Kidney capillary endothelial cell (primary cell): Measurements from ENCODE around the gene B4GALT5.
"Not testable (repeated sequence)": the region's sequence is repeated elsewhere in the genome, so short reads cannot be mapped to it uniquely, and the experiment has no call there.

Source experiments
- DNase-seq: peaks from one replicate; pipeline ENCODE4 v3.0.0-alpha.2; 2018; ENCODE audit warnings: low spot score

Gene B4GALT5

DNA sequence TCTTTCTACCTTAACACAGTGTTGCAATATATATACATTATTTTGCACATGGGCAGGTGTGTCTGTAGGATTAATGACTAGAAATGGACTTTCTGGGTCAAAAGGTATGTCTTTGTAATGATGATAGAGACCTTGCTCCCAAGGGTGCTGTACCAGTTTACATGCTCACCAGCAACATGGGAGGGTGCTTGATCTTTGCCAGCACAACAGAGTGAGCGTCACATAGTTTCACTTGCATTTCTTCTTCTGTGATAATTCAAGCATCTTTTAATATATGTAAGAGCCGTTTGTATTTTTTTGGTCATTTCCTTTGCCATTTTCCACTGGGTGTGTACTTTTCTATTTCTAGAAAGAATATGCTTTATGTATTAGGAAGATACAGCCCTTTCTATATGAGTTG lies 23.6 kb upstream of the B4GALT5 start:
- no peak for DNase-seq

DNA sequence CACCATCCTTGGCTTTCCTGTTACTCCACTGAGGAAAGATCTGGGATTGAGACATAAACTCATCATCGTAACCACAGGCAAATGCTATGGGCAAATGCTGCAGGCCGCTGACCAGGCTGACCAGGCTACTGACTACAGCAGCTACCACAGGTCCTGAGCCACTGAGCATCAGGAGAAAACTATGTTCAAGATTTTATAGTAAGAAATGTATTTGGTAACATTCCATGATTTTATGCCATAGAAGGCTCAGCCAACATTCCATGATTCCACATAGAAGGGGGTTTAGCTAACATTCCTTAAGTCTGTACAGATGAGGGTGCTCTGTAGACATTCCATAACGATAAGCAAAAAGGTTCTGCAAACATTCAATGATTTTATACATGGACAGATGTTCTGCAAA lies 16.1 kb upstream of the B4GALT5 start:
- DNase-seq = no peak

DNA sequence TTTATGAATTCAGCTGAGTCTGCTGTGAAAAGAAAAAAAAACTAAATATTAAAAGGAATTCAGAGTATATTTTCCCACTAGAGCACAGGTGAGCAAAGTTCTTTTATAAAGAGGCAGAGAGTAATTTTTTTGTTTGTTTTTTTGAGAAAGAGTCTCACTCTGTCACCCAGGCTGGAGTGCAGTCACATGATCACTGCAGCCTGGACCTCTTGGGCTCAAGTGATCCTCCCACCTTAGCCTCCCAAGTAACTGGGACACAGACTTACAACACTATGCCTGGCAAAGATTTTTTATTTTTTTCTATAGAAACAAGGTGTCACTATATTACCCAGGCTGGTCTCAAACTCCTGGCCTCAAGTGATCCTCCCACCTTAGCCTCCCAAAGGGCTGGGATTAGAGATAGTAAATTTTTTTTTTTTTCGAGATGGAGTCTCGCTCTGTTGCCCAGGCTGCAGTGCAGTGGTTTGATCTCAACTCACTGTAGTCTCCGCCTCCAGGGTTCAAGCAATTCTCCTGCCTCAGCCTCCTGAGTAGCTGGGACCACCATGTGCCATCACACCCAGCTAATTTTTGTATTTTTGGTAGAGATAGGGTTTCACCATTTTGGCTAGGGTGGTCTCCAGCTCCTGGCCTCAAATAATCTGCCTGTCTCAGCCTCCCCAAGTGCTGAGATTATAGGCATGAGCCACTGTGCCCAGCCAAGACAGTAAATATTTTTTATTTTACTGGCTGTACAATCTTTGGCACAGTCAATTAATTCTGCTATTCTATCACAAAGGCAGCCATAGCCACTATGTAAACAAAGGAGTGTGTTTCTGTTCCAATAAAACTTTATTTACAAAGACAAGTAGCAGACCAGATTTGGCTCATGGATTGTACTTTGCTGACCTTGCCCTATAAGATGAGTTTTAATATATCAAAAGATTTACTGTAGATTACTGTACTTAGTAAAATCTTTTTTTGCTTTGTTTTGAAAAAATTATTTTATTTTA lies 14.5 kb upstream of the B4GALT5 start:
- DNase-seq = no peak

GRCh38 chr20:49727478-49727877 lies 13.8 kb upstream of the B4GALT5 start:
- DNase-seq = no peak

GRCh38 chr20:49725694-49726093 lies 12.0 kb upstream of the B4GALT5 start:
- no peak for DNase-seq

DNA sequence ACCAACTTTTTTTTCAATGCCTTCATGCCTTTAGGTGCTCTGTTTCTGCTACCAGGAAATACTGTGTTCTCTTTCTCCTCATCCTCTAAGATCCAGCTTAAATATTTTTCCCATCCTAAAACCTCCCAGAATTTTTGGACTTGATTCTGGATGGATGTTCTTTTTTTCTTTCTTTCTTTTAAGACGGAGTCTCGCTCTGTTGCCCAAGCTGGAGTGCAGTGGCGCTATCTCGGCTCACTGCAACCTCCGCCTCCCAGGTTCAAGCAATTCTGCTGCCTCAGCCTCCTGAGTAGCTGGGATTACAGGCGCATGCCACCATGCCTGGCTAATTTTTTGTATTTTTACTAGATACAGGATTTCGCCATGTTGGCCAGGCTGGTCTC lies 11.5 kb upstream of the B4GALT5 start:
- not testable (repeated sequence) for DNase-seq

DNA sequence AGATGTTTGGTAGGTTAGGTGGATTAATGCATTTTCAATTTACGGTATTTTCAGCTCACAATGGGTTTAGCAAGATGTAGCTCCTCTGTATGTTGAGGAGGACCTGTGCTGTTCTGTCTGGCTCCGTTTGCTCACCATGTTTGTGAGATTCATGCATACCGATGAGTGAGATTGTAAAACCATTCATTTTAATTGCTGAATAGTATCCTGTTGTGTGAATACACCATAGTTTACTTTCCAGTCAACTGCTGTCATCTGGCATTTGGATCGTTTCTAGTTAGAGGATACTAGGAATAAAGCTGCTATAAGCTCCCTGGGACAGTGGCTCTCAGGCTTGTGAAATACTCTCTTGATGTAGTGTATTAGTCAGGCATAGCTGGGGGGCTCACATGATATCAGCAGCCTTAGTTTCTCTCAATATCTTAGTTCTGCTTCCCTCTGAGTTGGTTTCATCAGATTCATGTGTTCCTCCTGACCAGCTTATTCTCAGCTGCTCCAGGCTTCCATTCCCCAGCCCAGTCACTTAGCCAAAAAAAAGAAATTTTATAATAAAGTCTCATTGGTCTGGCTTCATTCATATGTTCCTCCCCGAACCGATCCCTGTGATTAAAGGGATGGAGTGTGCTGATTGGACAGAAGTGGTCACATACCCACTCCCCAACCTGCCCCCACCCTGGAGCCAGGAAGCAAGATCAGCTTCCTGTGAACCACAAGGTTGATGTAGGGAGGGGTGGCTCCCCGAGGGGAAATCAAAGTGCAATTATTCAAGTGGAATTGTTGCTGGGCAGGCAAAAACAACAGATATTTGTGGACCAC lies 10.9 kb upstream of the B4GALT5 start:
- peak; percentile 77 for DNase-seq

GRCh38 chr20:49723758-49724157 lies 10.1 kb upstream of the B4GALT5 start:
- DNase-seq = not testable (repeated sequence)

DNA sequence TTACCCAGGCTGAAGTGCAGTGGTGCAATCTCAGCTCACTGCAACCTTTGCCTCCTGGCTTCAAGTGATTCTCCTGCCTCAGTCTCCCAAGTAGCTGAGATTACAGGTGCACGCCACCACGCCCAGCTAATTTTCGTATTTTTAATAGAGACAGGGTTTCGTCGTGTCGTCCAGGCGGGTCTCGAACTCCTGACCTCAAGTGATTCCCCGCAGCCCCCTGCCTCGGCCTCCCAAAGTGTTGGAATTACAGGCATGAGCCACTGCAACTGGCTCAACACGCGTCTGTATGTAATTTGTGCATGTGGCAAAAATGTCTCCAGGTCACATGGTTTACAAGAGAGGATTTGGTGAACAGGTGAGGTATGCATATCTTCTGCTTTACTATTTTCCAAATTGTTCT lies 7.6 kb upstream of the B4GALT5 start:
- not testable (repeated sequence) for DNase-seq

DNA sequence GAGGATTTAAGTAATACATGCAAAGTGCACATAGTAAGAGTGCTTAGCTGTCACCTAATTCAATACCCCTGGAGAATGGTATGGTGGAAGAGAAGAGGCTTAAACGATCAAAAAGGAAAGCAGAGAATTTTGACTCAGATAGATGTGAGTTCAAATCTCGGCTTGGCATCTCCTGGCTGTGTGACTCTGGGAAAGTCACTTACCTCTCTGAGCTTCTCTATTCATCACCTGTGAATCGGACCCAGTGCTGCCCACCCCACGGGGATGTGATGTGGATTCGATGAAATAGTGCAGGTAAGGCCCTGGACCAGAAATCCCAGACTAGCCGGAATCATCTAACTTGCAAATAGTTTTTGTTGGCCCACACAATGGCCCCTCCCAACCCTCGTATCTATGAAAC lies 1.8 kb upstream of the B4GALT5 start:
- DNase-seq = no peak

- no peak for DNase-seq
Observed at GRCh38 chr20:49712996-49713752, 504 bp downstream of the B4GALT5 start.

DNA sequence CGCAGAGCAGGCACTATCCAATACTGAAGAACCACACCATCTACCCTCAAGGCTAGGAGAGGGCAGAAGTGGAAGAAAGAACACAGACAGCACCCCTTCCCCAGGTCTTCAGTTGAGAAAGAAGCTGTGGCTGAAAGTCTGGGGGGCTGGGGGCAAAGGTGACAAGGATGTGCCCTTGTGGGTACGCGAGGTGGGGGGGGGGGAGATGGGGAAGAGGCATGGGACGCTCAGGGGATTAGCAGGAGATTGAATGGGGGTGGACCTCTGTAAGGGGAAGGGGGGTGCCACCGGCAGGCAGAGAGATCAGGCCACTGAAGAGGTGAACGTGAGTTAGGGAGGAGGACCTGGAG lies 1.1 kb downstream of the B4GALT5 start:
- no peak for DNase-seq

GRCh38 chr20:49712118-49712517 lies 1.6 kb downstream of the B4GALT5 start:
- no peak for DNase-seq

- no peak for DNase-seq
Observed at GRCh38 chr20:49711667-49711987, 2.1 kb downstream of the B4GALT5 start.

DNA sequence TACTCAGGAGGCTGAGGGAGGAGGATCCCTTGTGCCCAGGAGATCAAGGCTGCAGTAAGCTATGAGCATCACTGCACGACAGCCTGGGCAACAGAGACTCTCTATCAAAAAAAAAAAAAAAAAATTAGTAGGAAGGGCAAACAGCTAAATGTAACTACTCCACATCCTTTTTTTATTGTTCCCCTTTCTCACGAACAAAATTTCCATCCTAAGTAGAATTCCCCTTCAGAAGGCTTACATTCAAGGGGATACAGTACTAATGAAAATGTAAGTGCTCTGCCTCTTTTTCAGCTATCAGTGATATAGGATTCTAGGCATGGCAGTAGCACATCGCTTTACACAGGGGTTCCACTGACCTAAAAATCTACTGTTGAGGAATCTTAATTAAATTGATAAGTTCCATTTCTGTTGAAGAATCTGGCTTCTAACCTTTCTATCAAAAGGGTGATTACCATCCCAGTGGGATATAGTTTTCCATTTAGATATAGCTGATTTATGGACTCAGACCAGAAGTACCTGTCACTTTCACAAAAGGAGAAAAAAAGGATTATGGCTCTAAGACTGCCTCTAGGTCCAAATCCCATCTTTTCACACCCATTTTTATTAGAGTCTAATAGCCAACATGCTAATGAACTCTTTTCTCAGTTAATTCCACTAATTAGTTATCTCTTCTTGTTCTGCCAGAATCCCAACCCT lies 2.6 kb downstream of the B4GALT5 start:
- DNase-seq = no peak

GRCh38 chr20:49707118-49707517 lies 6.6 kb downstream of the B4GALT5 start:
- no peak for DNase-seq

- no peak for DNase-seq
Observed at GRCh38 chr20:49706630-49707091, 7.0 kb downstream of the B4GALT5 start.

GRCh38 chr20:49705893-49706292 lies 7.8 kb downstream of the B4GALT5 start:
- not testable (repeated sequence) for DNase-seq

- DNase-seq = no peak
Observed at GRCh38 chr20:49705358-49705757, 8.3 kb downstream of the B4GALT5 start.

DNA sequence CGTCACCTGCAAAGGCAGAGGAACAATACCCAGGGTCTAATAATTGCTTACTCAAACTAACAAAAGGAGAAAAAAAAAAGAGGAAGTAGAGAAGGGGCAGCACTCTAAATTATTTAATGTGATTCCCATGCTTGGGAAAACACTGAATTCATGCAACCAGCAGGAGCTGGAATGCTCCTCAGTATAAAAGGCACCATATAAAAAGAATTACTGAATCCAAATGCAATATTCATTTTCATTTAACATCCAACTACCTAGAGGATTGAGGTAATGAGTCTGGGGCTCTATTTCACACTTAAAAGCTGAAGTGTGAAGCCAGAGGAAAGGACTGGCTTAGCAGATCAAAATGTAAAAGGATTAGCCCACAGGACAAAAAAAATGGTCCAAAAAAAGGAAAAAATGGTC lies 8.7 kb downstream of the B4GALT5 start:
- no peak for DNase-seq

- no peak for DNase-seq
Observed at GRCh38 chr20:49701916-49702315, 11.8 kb downstream of the B4GALT5 start.
